GM19463 (cell line): ENCODE data around the gene LENG8.

Source experiments
- ATAC-seq: cut with Tn5 transposase; IDR thresholded peaks from one replicate; pipeline ENCODE4 v1.9.1; 2021; ENCODE audit warnings: mild to moderate bottlenecking, moderate library complexity; ENCODE audit not compliant: unreplicated experiment

Gene LENG8

GRCh38 chr19:54422136-54422535, 26.9 kb upstream of the LENG8 start:
- no peak for ATAC-seq

GRCh38 chr19:54424201-54424600, 24.8 kb upstream of the LENG8 start:
- no peak for ATAC-seq

- ATAC-seq: no peak
Observed at GRCh38 chr19:54424660-54425381, 24.2 kb upstream of the LENG8 start.

GRCh38 chr19:54425382-54425723, 23.6 kb upstream of the LENG8 start:
- no peak for ATAC-seq

- ATAC-seq: no peak
Observed at GRCh38 chr19:54426291-54426931, 22.6 kb upstream of the LENG8 start.

- ATAC-seq: no peak
Observed at GRCh38 chr19:54427586-54427985, 21.4 kb upstream of the LENG8 start.

GRCh38 chr19:54428323-54429175, 20.4 kb upstream of the LENG8 start:
- ATAC-seq: no peak

GRCh38 chr19:54429176-54429495, 19.9 kb upstream of the LENG8 start:
- ATAC-seq: no peak

- ATAC-seq: no peak
Observed at GRCh38 chr19:54429545-54430227, 19.3 kb upstream of the LENG8 start.

- no peak for ATAC-seq
Observed at GRCh38 chr19:54430306-54431254, 18.4 kb upstream of the LENG8 start.

- no peak for ATAC-seq
Observed at GRCh38 chr19:54431255-54431838, 17.7 kb upstream of the LENG8 start.

GRCh38 chr19:54432144-54432738, 16.8 kb upstream of the LENG8 start:
- no peak for ATAC-seq

- no peak for ATAC-seq
Observed at GRCh38 chr19:54433697-54434096, 15.3 kb upstream of the LENG8 start.

- no peak for ATAC-seq
Observed at GRCh38 chr19:54434112-54434872, 14.7 kb upstream of the LENG8 start.

- no peak for ATAC-seq
Observed at GRCh38 chr19:54434873-54435214, 14.2 kb upstream of the LENG8 start.

GRCh38 chr19:54435551-54436016, 13.4 kb upstream of the LENG8 start:
- ATAC-seq: no peak

GRCh38 chr19:54436031-54436523, 12.9 kb upstream of the LENG8 start:
- ATAC-seq: no peak

- no peak for ATAC-seq
Observed at GRCh38 chr19:54436628-54437252, 12.3 kb upstream of the LENG8 start.
